GM12864 (cell line): ENCODE results near the gene RASSF3.

Experiments used
- DNase-seq: peaks from one replicate; pipeline ENCODE4 v3.0.0-alpha.2; 2011; ENCODE audit warnings: low read depth
- H3K4me3 ChIP-seq: 2 replicates; pipeline ENCODE4 v1.5.1; 2011; ENCODE audit warnings: mild to moderate bottlenecking, low read depth, low read length, control low read depth
- TF ChIP-seq, protein P1 (sequence below): IDR thresholded peaks from 2 replicates; pipeline ENCODE4 v1.5.1; 2011; ENCODE audit warnings: low read depth, mild to moderate bottlenecking, moderate library complexity, low read length, control low read depth, inconsistent platforms; ENCODE audit errors: missing control alignments

Gene RASSF3

GRCh38 chr12:64633940-64634337 lies 23.6 kb downstream of the RASSF3 start:
- H3K4me3 ChIP-seq: no peak overlapping the region
- DNase-seq: no peak
- TF ChIP-seq, protein P1, sequence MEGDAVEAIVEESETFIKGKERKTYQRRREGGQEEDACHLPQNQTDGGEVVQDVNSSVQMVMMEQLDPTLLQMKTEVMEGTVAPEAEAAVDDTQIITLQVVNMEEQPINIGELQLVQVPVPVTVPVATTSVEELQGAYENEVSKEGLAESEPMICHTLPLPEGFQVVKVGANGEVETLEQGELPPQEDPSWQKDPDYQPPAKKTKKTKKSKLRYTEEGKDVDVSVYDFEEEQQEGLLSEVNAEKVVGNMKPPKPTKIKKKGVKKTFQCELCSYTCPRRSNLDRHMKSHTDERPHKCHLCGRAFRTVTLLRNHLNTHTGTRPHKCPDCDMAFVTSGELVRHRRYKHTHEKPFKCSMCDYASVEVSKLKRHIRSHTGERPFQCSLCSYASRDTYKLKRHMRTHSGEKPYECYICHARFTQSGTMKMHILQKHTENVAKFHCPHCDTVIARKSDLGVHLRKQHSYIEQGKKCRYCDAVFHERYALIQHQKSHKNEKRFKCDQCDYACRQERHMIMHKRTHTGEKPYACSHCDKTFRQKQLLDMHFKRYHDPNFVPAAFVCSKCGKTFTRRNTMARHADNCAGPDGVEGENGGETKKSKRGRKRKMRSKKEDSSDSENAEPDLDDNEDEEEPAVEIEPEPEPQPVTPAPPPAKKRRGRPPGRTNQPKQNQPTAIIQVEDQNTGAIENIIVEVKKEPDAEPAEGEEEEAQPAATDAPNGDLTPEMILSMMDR: no peak

DNA sequence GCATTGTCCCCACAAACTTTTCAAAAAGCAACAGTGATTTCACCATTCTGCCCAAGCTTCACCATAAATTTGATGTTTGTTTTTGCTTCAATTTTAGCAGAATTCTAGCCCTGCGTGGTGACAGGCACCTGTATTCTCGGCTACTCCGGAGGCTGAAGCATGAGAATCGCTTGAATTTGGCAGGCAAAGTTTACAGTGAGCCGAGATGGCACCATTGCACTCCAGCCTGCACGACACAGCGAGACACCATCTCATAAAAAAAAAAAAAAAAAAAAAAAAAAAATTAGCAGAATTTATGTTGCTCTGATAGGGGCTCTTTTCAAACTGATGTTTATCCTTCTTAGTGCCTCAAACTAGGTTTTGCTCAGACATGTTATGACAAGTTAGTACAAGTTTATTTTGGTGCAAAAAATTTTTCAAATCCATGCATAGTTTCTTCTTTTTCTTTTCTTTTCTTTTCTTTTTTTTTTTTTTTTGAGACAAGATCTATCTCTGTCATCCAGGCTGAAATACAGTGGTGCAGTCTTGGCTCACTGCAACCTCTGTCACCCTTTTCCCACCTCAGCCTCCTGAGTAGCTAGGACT lies 24.3 kb downstream of the RASSF3 start:
- DNase-seq: no peak
- H3K4me3 ChIP-seq: no peak overlapping the region
- TF ChIP-seq, protein P1: no peak

GRCh38 chr12:64635356-64635998 lies 25.2 kb downstream of the RASSF3 start:
- TF ChIP-seq, protein P1: no peak
- H3K4me3 ChIP-seq: no peak overlapping the region
- DNase-seq: no peak

DNA sequence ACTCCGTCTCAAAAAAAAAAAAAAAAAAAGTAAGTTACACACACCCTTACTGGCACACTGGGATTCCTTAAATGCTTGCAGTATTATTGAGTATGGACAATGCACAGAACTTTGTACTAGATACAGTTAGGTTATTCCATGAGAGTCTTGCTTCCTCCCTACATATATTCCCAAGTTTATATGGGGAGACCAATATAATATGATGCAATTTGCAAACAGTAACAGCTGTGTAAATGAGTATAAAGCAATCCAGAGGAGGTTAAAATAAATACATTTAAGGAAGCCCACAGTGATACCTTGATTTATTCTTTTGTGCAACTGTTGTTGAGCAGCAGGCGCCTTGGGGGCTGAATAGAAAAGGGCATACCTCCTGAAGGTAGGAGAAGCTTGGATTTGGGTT lies 26.6 kb downstream of the RASSF3 start:
- H3K4me3 ChIP-seq: no peak overlapping the region
- TF ChIP-seq, protein P1: no peak
- no peak for DNase-seq

DNA sequence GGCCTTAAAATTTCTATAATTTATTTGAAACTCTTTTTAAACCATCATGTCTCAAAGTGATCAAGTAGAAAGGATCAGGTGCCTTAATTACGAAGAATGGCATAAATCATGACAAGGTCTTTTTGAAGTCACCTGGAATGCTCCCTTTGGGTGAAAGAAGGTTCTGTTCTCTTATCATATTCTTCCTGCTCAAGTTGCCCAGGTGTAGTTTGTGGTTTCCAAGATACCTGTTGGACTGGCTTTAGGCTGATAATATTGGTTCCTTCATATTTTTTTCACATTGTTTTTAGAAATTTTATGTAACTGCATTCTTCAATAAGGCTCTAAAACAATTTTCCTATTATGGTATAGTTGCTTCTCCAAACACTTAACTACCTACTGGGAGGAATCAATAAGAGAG lies 29.2 kb downstream of the RASSF3 start:
- DNase-seq: no peak
- TF ChIP-seq, protein P1: no peak
- H3K4me3 ChIP-seq: no peak overlapping the region

GRCh38 chr12:64646318-64646717 lies 36.0 kb downstream of the RASSF3 start:
- TF ChIP-seq, protein P1: no peak
- no peak for DNase-seq
- no peak overlapping the region for H3K4me3 ChIP-seq

GRCh38 chr12:64649487-64649886 lies 39.2 kb downstream of the RASSF3 start:
- DNase-seq: no peak
- H3K4me3 ChIP-seq: no peak overlapping the region
- TF ChIP-seq, protein P1: no peak
